COR-L47 (cell line): ENCODE results near the gene SSBP3.

Source experiments
- DNase-seq: peaks from one replicate; lab custom pipeline; 2025; lab: John Stamatoyannopoulos, UW

The SSBP3 gene

GRCh38 chr1:54305906-54306514 lies 100.2 kb downstream of the SSBP3 start:
- DNase-seq: no peak

GRCh38 chr1:54304518-54304917 lies 101.7 kb downstream of the SSBP3 start:
- no peak for DNase-seq

GRCh38 chr1:54302951-54303843 lies 103.0 kb downstream of the SSBP3 start:
- DNase-seq: peak; percentile 97

- no peak for DNase-seq
These were observed 103.6 kb downstream of the SSBP3 start for GRCh38 chr1:54302549-54302948.

GRCh38 chr1:54301497-54301896 lies 104.7 kb downstream of the SSBP3 start:
- DNase-seq: no peak

- DNase-seq: no peak
These were observed 105.8 kb downstream of the SSBP3 start for GRCh38 chr1:54300401-54300800.

- DNase-seq: no peak
These were observed 107.2 kb downstream of the SSBP3 start for GRCh38 chr1:54299037-54299436.

GRCh38 chr1:54298284-54299033 lies 107.7 kb downstream of the SSBP3 start:
- no peak for DNase-seq

GRCh38 chr1:54297596-54298283 lies 108.5 kb downstream of the SSBP3 start:
- DNase-seq: no peak

- DNase-seq: no peak
These were observed 109.5 kb downstream of the SSBP3 start for GRCh38 chr1:54296666-54297065.

- DNase-seq: no peak
These were observed 111.3 kb downstream of the SSBP3 start for GRCh38 chr1:54294887-54295286.

GRCh38 chr1:54292002-54292911 lies 113.9 kb downstream of the SSBP3 start:
- no peak for DNase-seq

GRCh38 chr1:54291276-54292001 lies 114.8 kb downstream of the SSBP3 start:
- DNase-seq: no peak

- no peak for DNase-seq
These were observed 115.5 kb downstream of the SSBP3 start for GRCh38 chr1:54290506-54291184.

GRCh38 chr1:54289712-54290233 lies 116.4 kb downstream of the SSBP3 start:
- no peak for DNase-seq

GRCh38 chr1:54287801-54288211 lies 118.4 kb downstream of the SSBP3 start:
- no peak for DNase-seq

- DNase-seq: peak; percentile 88
These were observed 119.0 kb downstream of the SSBP3 start for GRCh38 chr1:54287176-54287650.

- no peak for DNase-seq
These were observed 120.3 kb downstream of the SSBP3 start for GRCh38 chr1:54285815-54286345.
